ENCODE measurements around the gene THOC6. TPM values are rescaled to one million over a fixed set of nuclear protein-coding genes. Genes with fewer than 3 reads are reported as not detected.

The THOC6 gene
- total RNA-seq, 1 experiment from 2014 or later, result 68.2 TPM

DNA sequence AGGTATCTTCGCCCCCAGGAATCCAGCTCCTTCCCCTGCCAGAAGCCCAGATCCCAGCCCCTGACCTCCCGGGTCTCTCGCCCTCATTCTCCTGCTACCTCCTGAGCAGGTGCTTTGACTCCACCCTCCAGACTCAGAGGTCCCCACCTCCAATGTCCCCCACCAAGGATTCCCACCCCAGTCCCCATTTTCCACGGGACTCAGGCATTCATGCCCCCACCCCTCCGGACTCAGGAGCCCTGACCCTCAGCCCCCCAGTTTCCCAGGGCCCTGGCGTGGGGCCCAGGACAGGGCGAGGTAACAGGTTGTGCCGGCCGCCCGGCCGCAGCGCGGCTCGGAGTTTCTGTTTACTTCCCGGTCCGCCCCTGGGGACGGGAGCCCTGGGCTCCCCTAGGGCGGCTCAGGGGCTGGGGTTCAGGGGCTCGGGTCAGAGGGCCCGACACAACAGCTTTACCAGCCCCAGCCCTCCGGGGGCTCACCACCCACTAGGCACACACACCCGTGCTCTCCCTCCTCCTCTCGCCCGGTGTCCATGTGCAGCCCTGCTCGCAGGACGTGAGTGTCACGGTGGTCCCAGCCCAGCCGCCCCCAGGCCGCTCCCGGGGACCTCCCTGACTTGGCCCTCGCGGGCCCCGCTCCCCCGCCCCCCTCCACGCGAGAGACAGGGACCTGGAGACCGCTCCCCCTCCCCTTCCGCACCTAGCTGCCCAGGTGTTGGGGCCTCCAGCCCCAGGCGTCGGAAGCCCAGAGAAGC is 12.3 kb downstream of the THOC6 start:
- Histone ChIP-seq H3K9ac (ENCODE audit: extremely low read depth, insufficient read length, low read length) (peak overlapping the region; percentile 10), H3K23ac (ENCODE audit: insufficient read length, low read depth, low read length) (no peak overlapping the region), H3K23me2 (ENCODE audit: insufficient read length, low read depth, low read length, poor library complexity, severe bottlenecking) (peaks cover 7% of the 10 kb centered on the region), H3K27ac (ENCODE audit: insufficient read length, low read depth, low read length) (no peak overlapping the region), H3K27me3 (ENCODE audit: insufficient read depth, low read length) (no peaks in the 10 kb centered on the region), H2AK5ac (ENCODE audit: insufficient read length, low read length) (no peak overlapping the region), H3K18ac (ENCODE audit: insufficient read length, low read depth, low read length) (peak overlapping the region; percentile 31), H3K4me1 (ENCODE audit: insufficient read depth, low read length) (no peaks in the 10 kb centered on the region; the same call in 1 of the 2 replicates), H2BK15ac (ENCODE audit: low read depth, low read length) (no peak overlapping the region), H3K14ac (ENCODE audit: insufficient read depth, low read length) (peak overlapping the region; percentile 77; the same call in 1 of the 2 replicates), H3K56ac (ENCODE audit: insufficient read length, low read depth, low read length) (no peak overlapping the region), H2BK12ac (ENCODE audit: insufficient read length, low read depth, low read length) (no peak overlapping the region), H3K9me3 (ENCODE audit: control insufficient read depth, low read depth, low read length) (no peaks in the 10 kb centered on the region), H2BK120ac (ENCODE audit: low read depth, low read length, poor library complexity, severe bottlenecking) (no peak overlapping the region), H4K91ac (ENCODE audit: insufficient read length, low read depth, low read length) (no peak overlapping the region), H3K4ac (ENCODE audit: low read depth, low read length) (no peak overlapping the region), H4K20me1 (ENCODE audit: control insufficient read depth, insufficient read depth, insufficient read length) (peaks cover 3% of the 10 kb centered on the region), H4K5ac (ENCODE audit: insufficient read length, low read depth, low read length) (no peak overlapping the region), H4K8ac (replicated peaks; ENCODE audit: insufficient read length, low read depth, low read length) (no peak overlapping the region), H2BK5ac (ENCODE audit: insufficient read length, low read length) (no peak overlapping the region), H3T11ph (ENCODE audit: low read length) (no peak overlapping the region), H3K4me2 (ENCODE audit: insufficient read depth, insufficient read length, low read length) (peak overlapping the region; percentile 78), H3K79me2 (ENCODE audit: insufficient read depth, low read length) (no peaks in the 10 kb centered on the region), H2AFZ (ENCODE audit: low read length) (no peak overlapping the region), H3K79me1 (ENCODE audit: insufficient read depth, low read depth, low read length, poor library complexity, severe bottlenecking) (no peaks in the 10 kb centered on the region), H2BK20ac (ENCODE audit: low read depth, low read length, poor library complexity, severe bottlenecking) (no peak overlapping the region)
- Mint-ChIP-seq H3K36me3 (ENCODE audit: insufficient read depth in 1 of 3, low read depth in 3 of 3) (peaks cover 3 to 5% (median 3%) of the 10 kb centered on the region in 3 experiments; a peak in 4 of 7 replicates), H3K9me3 (no peaks in the 10 kb centered on the region), H3K4me1 (peaks cover 28 to 32% of the 10 kb centered on the region in 2 experiments), H3K27me3 (ENCODE audit: low read depth) (peaks cover 42% of the 10 kb centered on the region), H3K27ac (peak overlapping the region in 1 of 3 experiments; percentile 15; a peak in 1 of 7 replicates), H3K4me3 (peak overlapping the region; percentile 66 to 79)
- TF ChIP-seq, protein P1, sequence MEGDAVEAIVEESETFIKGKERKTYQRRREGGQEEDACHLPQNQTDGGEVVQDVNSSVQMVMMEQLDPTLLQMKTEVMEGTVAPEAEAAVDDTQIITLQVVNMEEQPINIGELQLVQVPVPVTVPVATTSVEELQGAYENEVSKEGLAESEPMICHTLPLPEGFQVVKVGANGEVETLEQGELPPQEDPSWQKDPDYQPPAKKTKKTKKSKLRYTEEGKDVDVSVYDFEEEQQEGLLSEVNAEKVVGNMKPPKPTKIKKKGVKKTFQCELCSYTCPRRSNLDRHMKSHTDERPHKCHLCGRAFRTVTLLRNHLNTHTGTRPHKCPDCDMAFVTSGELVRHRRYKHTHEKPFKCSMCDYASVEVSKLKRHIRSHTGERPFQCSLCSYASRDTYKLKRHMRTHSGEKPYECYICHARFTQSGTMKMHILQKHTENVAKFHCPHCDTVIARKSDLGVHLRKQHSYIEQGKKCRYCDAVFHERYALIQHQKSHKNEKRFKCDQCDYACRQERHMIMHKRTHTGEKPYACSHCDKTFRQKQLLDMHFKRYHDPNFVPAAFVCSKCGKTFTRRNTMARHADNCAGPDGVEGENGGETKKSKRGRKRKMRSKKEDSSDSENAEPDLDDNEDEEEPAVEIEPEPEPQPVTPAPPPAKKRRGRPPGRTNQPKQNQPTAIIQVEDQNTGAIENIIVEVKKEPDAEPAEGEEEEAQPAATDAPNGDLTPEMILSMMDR (conservative IDR thresholded peaks at IDR 0.05), result no peak
- WGBS (ENCODE audit: extremely low coverage, insufficient read length, low lambda C conversion rate), result no CpG with 5 or more reads among the region's 40 CpGs
- DNase-seq, result no peak

Data from H9 (cell line).